H9 (cell line): ENCODE measurements around the gene TNNT1. TPM values are rescaled to one million over a fixed set of nuclear protein-coding genes. Genes with fewer than 3 reads are reported as not detected.

Experiments
- DNase-seq: peaks from one replicate; pipeline ENCODE4 v3.0.0-alpha.2; 2017
- H2AFZ ChIP-seq: one replicate; pipeline ENCODE4 v1.6.1; 2013; ENCODE audit warnings: mild to moderate bottlenecking, low read length, control low read depth, moderate library complexity
- H2AK5ac ChIP-seq: 2 replicates; pipeline ENCODE4 v1.6.1; 2013; ENCODE audit warnings: low read length, control low read depth, mixed read lengths; ENCODE audit not compliant: insufficient read length
- H2BK120ac ChIP-seq: one replicate; pipeline ENCODE4 v1.6.1; 2013; ENCODE audit warnings: low read depth, mild to moderate bottlenecking, low read length, control low read depth, inconsistent platforms; ENCODE audit not compliant: poor library complexity, severe bottlenecking
- H2BK12ac ChIP-seq: 2 replicates; pipeline ENCODE4 v1.6.1; 2013; ENCODE audit warnings: low read length, control low read depth, mixed read lengths, low read depth; ENCODE audit not compliant: insufficient read length
- H2BK15ac ChIP-seq: 2 replicates; pipeline ENCODE4 v1.6.1; 2013; ENCODE audit warnings: low read depth, low read length, control low read depth
- H2BK20ac ChIP-seq: one replicate; pipeline ENCODE4 v1.6.1; 2013; ENCODE audit warnings: low read depth, mild to moderate bottlenecking, low read length, control low read depth, inconsistent platforms; ENCODE audit not compliant: poor library complexity, severe bottlenecking
- H2BK5ac ChIP-seq: 2 replicates; pipeline ENCODE4 v1.6.1; 2013; ENCODE audit warnings: low read length, control low read depth, mixed read lengths; ENCODE audit not compliant: insufficient read length
- H3K14ac ChIP-seq: 2 replicates; pipeline ENCODE4 v1.6.1; 2013; ENCODE audit warnings: low read length, control low read depth; ENCODE audit not compliant: insufficient read depth
- H3K18ac ChIP-seq: 2 replicates; pipeline ENCODE4 v1.6.1; 2013; ENCODE audit warnings: low read depth, mild to moderate bottlenecking, mixed read lengths, low read length, control low read depth; ENCODE audit not compliant: insufficient read length
- H3K23ac ChIP-seq: 2 replicates; pipeline ENCODE4 v1.6.1; 2013; ENCODE audit warnings: low read length, control low read depth, mixed read lengths, low read depth; ENCODE audit not compliant: insufficient read length
- H3K23me2 ChIP-seq: 2 replicates; pipeline ENCODE4 v1.6.1; 2013; ENCODE audit warnings: low read depth, mild to moderate bottlenecking, mixed read lengths, low read length, control low read depth; ENCODE audit not compliant: insufficient read length, poor library complexity, severe bottlenecking
- H3K27ac ChIP-seq: 2 replicates; pipeline ENCODE4 v1.5.1; 2013; ENCODE audit warnings: low read length, control low read depth, mixed read lengths, low read depth; ENCODE audit not compliant: insufficient read length
- H3K27me3 ChIP-seq: 2 replicates; pipeline ENCODE4 v1.6.1; 2013; ENCODE audit warnings: low read length, control low read depth, inconsistent platforms; ENCODE audit not compliant: insufficient read depth
- H3K4ac ChIP-seq: 2 replicates; pipeline ENCODE4 v1.6.1; 2013; ENCODE audit warnings: low read depth, mild to moderate bottlenecking, control low read depth, inconsistent platforms, low read length, moderate library complexity
- H3K4me1 ChIP-seq: 2 replicates; pipeline ENCODE4 v1.6.1; 2013; ENCODE audit warnings: low read length, control low read depth, inconsistent platforms; ENCODE audit not compliant: insufficient read depth
- H3K4me2 ChIP-seq: 2 replicates; pipeline ENCODE4 v1.6.1; 2013; ENCODE audit warnings: low read length, control low read depth, mixed read lengths; ENCODE audit not compliant: insufficient read length, insufficient read depth
- H3K56ac ChIP-seq: 2 replicates; pipeline ENCODE4 v1.6.1; 2013; ENCODE audit warnings: low read depth, mild to moderate bottlenecking, mixed read lengths, low read length, control low read depth; ENCODE audit not compliant: insufficient read length
- H3K79me1 ChIP-seq: 2 replicates; pipeline ENCODE4 v1.6.1; 2013; ENCODE audit warnings: low read depth, mild to moderate bottlenecking, moderate library complexity, low read length, control low read depth, inconsistent platforms; ENCODE audit not compliant: insufficient read depth, poor library complexity, severe bottlenecking
- H3K79me2 ChIP-seq: 2 replicates; pipeline ENCODE4 v1.6.1; 2013; ENCODE audit warnings: low read length, control low read depth, inconsistent platforms; ENCODE audit not compliant: insufficient read depth
- H3K9ac ChIP-seq: 2 replicates; pipeline ENCODE4 v1.6.1; 2013; ENCODE audit warnings: low read length, control low read depth, mixed read lengths; ENCODE audit not compliant: insufficient read length; ENCODE audit errors: extremely low read depth
- H3K9me3 ChIP-seq: one replicate; pipeline ENCODE4 v1.6.1; 2013; ENCODE audit warnings: low read depth, low read length, inconsistent platforms; ENCODE audit not compliant: control insufficient read depth
- H3T11ph ChIP-seq: one replicate; pipeline ENCODE4 v1.6.1; 2013; ENCODE audit warnings: mild to moderate bottlenecking, low read length, control low read depth, inconsistent platforms
- H4K20me1 ChIP-seq: one replicate; pipeline ENCODE4 v1.6.1; 2013; ENCODE audit not compliant: control insufficient read depth, insufficient read length, insufficient read depth
- H4K5ac ChIP-seq: 2 replicates; pipeline ENCODE4 v1.6.1; 2013; ENCODE audit warnings: low read depth, mild to moderate bottlenecking, mixed read lengths, low read length, control low read depth; ENCODE audit not compliant: insufficient read length
- H4K8ac ChIP-seq: replicated peaks from 2 replicates; pipeline ENCODE4 v1.6.1; 2013; ENCODE audit warnings: low read length, control low read depth, mixed read lengths, low read depth; ENCODE audit not compliant: insufficient read length
- H4K91ac ChIP-seq: 2 replicates; pipeline ENCODE4 v1.6.1; 2013; ENCODE audit warnings: low read depth, mild to moderate bottlenecking, moderate library complexity, mixed read lengths, low read length, control low read depth; ENCODE audit not compliant: insufficient read length
- H3K27ac Mint-ChIP-seq, 3 experiments: 2 replicates in 2 of 3; 3 replicates in 1 of 3; pipeline ENCODE4 v1.8.0; 2020 to 2021; ENCODE audit warnings: mixed read lengths in 3 of 3, mild to moderate bottlenecking in 1 of 3, moderate library complexity in 1 of 3
- H3K27me3 Mint-ChIP-seq: 2 replicates; pipeline ENCODE4 v1.8.0; 2021; ENCODE audit warnings: low read depth, mild to moderate bottlenecking, moderate library complexity, mixed read lengths
- H3K36me3 Mint-ChIP-seq, 3 experiments: 2 replicates in 2 of 3; 3 replicates in 1 of 3; pipeline ENCODE4 v1.8.0; 2020 to 2021; ENCODE audit warnings: low read depth in 3 of 3, mixed read lengths in 3 of 3; ENCODE audit not compliant: insufficient read depth in 1 of 3
- H3K4me1 Mint-ChIP-seq, 2 experiments: 2 replicates each; pipeline ENCODE4 v1.8.0; 2020; ENCODE audit warnings: mixed read lengths in 2 of 2
- H3K4me3 Mint-ChIP-seq, 2 experiments: 2 replicates in 1 of 2; 3 replicates in 1 of 2; pipeline ENCODE4 v1.8.0; 2020 to 2021; ENCODE audit warnings: mild to moderate bottlenecking in 2 of 2, mixed read lengths in 2 of 2, moderate library complexity in 1 of 2
- H3K9me3 Mint-ChIP-seq, 2 experiments: 2 replicates in 1 of 2; 3 replicates in 1 of 2; pipeline ENCODE4 v1.8.0; 2020; ENCODE audit warnings: mild to moderate bottlenecking in 2 of 2, mixed read lengths in 2 of 2, moderate library complexity in 1 of 2
- CTCF ChIP-seq: fragments of 200-600 bp; sonication (generic); conservative IDR thresholded peaks from 3 replicates; pipeline ENCODE4 v1.8.0; 2021; ENCODE audit warnings: antibody characterized with exemption, mild to moderate bottlenecking
- WGBS: extraction: QIAGEN DNeasy Blood & Tissue Kit; methylation state at CpG from one replicate; pipeline ENCODE4 v1.1.7; 2013; ENCODE audit warnings: missing lambda C conversion rate, low lambda C conversion rate, mixed read lengths; ENCODE audit not compliant: insufficient read length; ENCODE audit errors: extremely low coverage; 5-methylcytosine and 5-hydroxymethylcytosine counted together
- total RNA-seq: library from RNA; stranded (reverse); gene quantifications from 2 replicates; pipeline ENCODE4 v1.2.1, GENCODE V29; 2021

Gene TNNT1
- total RNA-seq, 1 experiment from 2014 or later = 127 TPM

- Histone ChIP-seq H3K56ac (no peak overlapping the region), H2AK5ac (no peak overlapping the region), H4K5ac (no peak overlapping the region), H3K23ac (no peak overlapping the region), H2BK15ac (no peak overlapping the region), H2BK5ac (no peak overlapping the region), H3K23me2 (no peaks in the 10 kb centered on the region), H3K27me3 (no peaks in the 10 kb centered on the region), H3K4me2 (no peak overlapping the region), H4K20me1 (no peaks in the 10 kb centered on the region), H3K4me1 (no peaks in the 10 kb centered on the region), H3T11ph (no peak overlapping the region), H2AFZ (no peak overlapping the region), H3K4ac (no peak overlapping the region), H4K8ac (no peak overlapping the region), H2BK120ac (no peak overlapping the region), H2BK12ac (no peak overlapping the region), H3K14ac (no peak overlapping the region), H3K79me2 (no peaks in the 10 kb centered on the region), H3K27ac (no peak overlapping the region), H2BK20ac (no peak overlapping the region), H3K18ac (no peak overlapping the region), H3K9ac (no peak overlapping the region), H4K91ac (no peak overlapping the region), H3K79me1 (no peaks in the 10 kb centered on the region), H3K9me3 (no peaks in the 10 kb centered on the region)
- Mint-ChIP-seq H3K4me3 (no peak overlapping the region; a peak in 1 of 5 replicates), H3K9me3 (no peaks in the 10 kb centered on the region; a peak in 2 of 5 replicates), H3K36me3 (no peaks in the 10 kb centered on the region), H3K27me3 (peaks cover 30% of the 10 kb centered on the region), H3K27ac (no peak overlapping the region; a peak in 1 of 7 replicates), H3K4me1 (peaks cover 2 to 4% of the 10 kb centered on the region in 2 experiments; a peak in 2 of 4 replicates)
- DNase-seq = no peak
- WGBS = no CpG with 5 or more reads among the region's 12 CpGs
- no peak for TF ChIP-seq CTCF
Measured at GRCh38 chr19:55193481-55193880, 44.5 kb upstream of the TNNT1 start.
